Endothelial cell of umbilical vein (primary cell): ENCODE measurements around the gene HMGB3. TPM values are rescaled to one million over a fixed set of nuclear protein-coding genes. Genes with fewer than 3 reads are reported as not detected.

ENCODE experiments used
- BruUV-seq: library from RNA; stranded (reverse); fragments of 400-500 nt; replicated peaks from 2 replicates; lab custom pipeline; 2021; lab: Mats Ljungman, UMichigan
- CTCF ChIA-PET: fragments of 300-600, 350-600 bp; sonication (Branson Sonifier 250); formaldehyde crosslinking; loops from one replicate; lab custom pipeline; 2021; ENCODE audit warnings: antibody characterized with exemption, inconsistent platforms; lab: Charles Lee
- POLR2A ChIA-PET: fragments of 300-600, 350-600 bp; sonication (Branson Sonifier 250); formaldehyde crosslinking; loops from one replicate; lab custom pipeline; 2021; ENCODE audit warnings: antibody characterized with exemption, inconsistent platforms; lab: Charles Lee
- DNase-seq: peaks from one replicate; pipeline ENCODE4 v3.0.0-alpha.2; 2011; ENCODE audit warnings: low read depth, low spot score
- FAIRE-seq: peaks from 2 replicates; lab custom pipeline; 2011; peaks lifted over from hg19 to GRCh38; lab: Jason Lieb, UNC
- H2AFZ ChIP-seq: 2 replicates; pipeline ENCODE4 v1.6.0; 2012; ENCODE audit warnings: low read depth, low read length, control low read depth, inconsistent platforms
- H3K27ac ChIP-seq: 2 replicates; pipeline ENCODE4 v1.5.1; 2011; ENCODE audit warnings: low read depth, mild to moderate bottlenecking, control low read depth, low read length, moderate library complexity; ENCODE audit not compliant: insufficient read depth
- H3K27me3 ChIP-seq, 2 experiments: 2 replicates each; pipeline versions ENCODE4 v1.6.0 to v1.6.1; 2011; ENCODE audit warnings: low read length in 2 of 2, mixed read lengths in 1 of 2; ENCODE audit not compliant: control insufficient read depth in 2 of 2, insufficient read depth in 2 of 2
- H3K36me3 ChIP-seq, 2 experiments: 2 replicates in 1 of 2; 3 replicates in 1 of 2; pipeline ENCODE4 v1.5.1; 2011; ENCODE audit warnings: low read length in 2 of 2, mild to moderate bottlenecking in 1 of 2, moderate library complexity in 1 of 2; ENCODE audit not compliant: control insufficient read depth in 2 of 2, insufficient read depth in 2 of 2; ENCODE audit errors: extremely low read depth in 1 of 2
- H3K4me1 ChIP-seq: 3 replicates; pipeline ENCODE4 v1.5.1; 2011; ENCODE audit warnings: mild to moderate bottlenecking, low read length; ENCODE audit not compliant: control insufficient read depth, insufficient read depth; ENCODE audit errors: extremely low read depth
- H3K4me2 ChIP-seq: 2 replicates; pipeline ENCODE4 v1.6.1; 2011; ENCODE audit warnings: low read length, control low read depth, mixed read lengths; ENCODE audit not compliant: insufficient read depth
- H3K4me3 ChIP-seq, 3 experiments: fragments of 200-600 bp in 1 of 3; sonication (generic), shearing (Covaris generic) in 1 of 3; replicated peaks in 1 of 3; 2 replicates each; pipeline ENCODE4 v1.5.1; 2011 to 2016; ENCODE audit warnings: control low read depth in 3 of 3, low read length in 3 of 3, mild to moderate bottlenecking in 2 of 3, inconsistent platforms in 1 of 3, low read depth in 1 of 3, moderate library complexity in 1 of 3; ENCODE audit not compliant: insufficient read depth in 1 of 3
- H3K79me2 ChIP-seq: 2 replicates; pipeline ENCODE4 v1.6.0; 2012; ENCODE audit warnings: low read length, inconsistent platforms; ENCODE audit not compliant: control insufficient read depth, insufficient read depth
- H3K9ac ChIP-seq: replicated peaks from 2 replicates; pipeline ENCODE3; 2011; ENCODE audit warnings: low read length, control low read depth; ENCODE audit not compliant: insufficient read depth; ENCODE audit errors: extremely low read depth
- H3K9me1 ChIP-seq: replicated peaks from 3 replicates; pipeline ENCODE4 v1.6.0; 2011; ENCODE audit warnings: mild to moderate bottlenecking, low read length; ENCODE audit not compliant: control insufficient read depth, insufficient read depth; ENCODE audit errors: extremely low read depth
- H3K9me3 ChIP-seq: replicated peaks from 2 replicates; pipeline ENCODE4 v1.5.1; 2012; ENCODE audit warnings: low read length, inconsistent platforms; ENCODE audit not compliant: control insufficient read depth, insufficient read depth
- H4K20me1 ChIP-seq: replicated peaks from 2 replicates; pipeline ENCODE3; 2011; ENCODE audit warnings: mild to moderate bottlenecking, low read length; ENCODE audit not compliant: control insufficient read depth, insufficient read depth; ENCODE audit errors: extremely low read depth
- CTCF ChIP-seq, 2 donors: IDR thresholded peaks; 1 replicate in 1 of 2; 2 replicates in 1 of 2; pipeline ENCODE4 v1.5.1; 2011; ENCODE audit warnings: low read length in 2 of 2, mild to moderate bottlenecking in 2 of 2, moderate library complexity in 2 of 2, control low read depth in 1 of 2, inconsistent platforms in 1 of 2, low read depth in 1 of 2; ENCODE audit not compliant: insufficient read depth in 1 of 2; ENCODE audit errors: extremely low read depth in 1 of 2
- EZH2 ChIP-seq: IDR thresholded peaks from 2 replicates; pipeline ENCODE4 v1.6.1; 2012; ENCODE audit warnings: borderline replicate concordance, low read depth, mild to moderate bottlenecking, moderate library complexity, low read length, inconsistent platforms; ENCODE audit not compliant: severe bottlenecking
- FOS ChIP-seq: IDR thresholded peaks from 2 replicates; pipeline ENCODE4 v1.6.1; 2011; ENCODE audit warnings: mild to moderate bottlenecking, low read length, moderate library complexity, borderline replicate concordance; ENCODE audit not compliant: insufficient read depth
- GATA2 ChIP-seq: IDR thresholded peaks from 2 replicates; pipeline ENCODE4 v1.7.0; 2011; ENCODE audit warnings: low read depth, mild to moderate bottlenecking, moderate library complexity, mixed read lengths, low read length; ENCODE audit not compliant: insufficient read length, insufficient read depth
- JUN ChIP-seq: IDR thresholded peaks from 2 replicates; pipeline ENCODE4 v1.6.1; 2011; ENCODE audit warnings: borderline replicate concordance, low read depth; ENCODE audit not compliant: insufficient read length, insufficient read depth
- MAX ChIP-seq: IDR thresholded peaks from 2 replicates; pipeline ENCODE4 v1.6.1; 2011; ENCODE audit not compliant: insufficient read depth, insufficient read length
- MYC ChIP-seq: IDR thresholded peaks from one replicate; pipeline ENCODE4 v1.6.1; 2011; ENCODE audit warnings: mild to moderate bottlenecking, low read depth, low read length
- POLR2A ChIP-seq: IDR thresholded peaks from 2 replicates; pipeline ENCODE4 v1.6.1; 2012; ENCODE audit warnings: low read depth, mild to moderate bottlenecking, control low read depth, low read length
- POLR2AphosphoS5 ChIP-seq: IDR thresholded peaks from 2 replicates; pipeline ENCODE4 v1.6.1; 2012; ENCODE audit warnings: low read depth, mild to moderate bottlenecking, control low read depth, low read length, moderate library complexity; ENCODE audit not compliant: insufficient read depth
- dilution Hi-C: fragments of 300-500 bp; cut with MboI; formaldehyde crosslinking; loops from one replicate; pipeline ENCODE4 v1.15.0; 2019; ENCODE audit warnings: low sequenced_read_pairs; ENCODE audit not compliant: extremely low pct_ligation_motif_present
- intact Hi-C: fragments of 100-400 bp; cut with micrococcal nuclease; formaldehyde crosslinking; loops from one replicate; pipeline ENCODE4 v1.10.0; 2022
- polyA plus RNA-seq, 4 experiments: library from polyadenylated mRNA; depleted of rRNA in 3 of 4; stranded (reverse) in 3 of 4; unstranded in 1 of 4; fragments of >200 nt; gene quantifications; 2 replicates each; pipeline versions ENCODE4 v1.2.1 to v1.2.3, GENCODE V29; 2011 to 2012; ENCODE audit warnings: missing spikeins in 1 of 4
- total RNA-seq: library from RNA; stranded (reverse); gene quantifications from 2 replicates; pipeline ENCODE4 v1.2.3, GENCODE V29; 2021

Gene HMGB3
- total and polyA plus RNA-seq, 2 donors (not counting 3 experiments of a cell fraction or from before 2014, with no cell fraction given) = 13.7 to 124 TPM

DNA sequence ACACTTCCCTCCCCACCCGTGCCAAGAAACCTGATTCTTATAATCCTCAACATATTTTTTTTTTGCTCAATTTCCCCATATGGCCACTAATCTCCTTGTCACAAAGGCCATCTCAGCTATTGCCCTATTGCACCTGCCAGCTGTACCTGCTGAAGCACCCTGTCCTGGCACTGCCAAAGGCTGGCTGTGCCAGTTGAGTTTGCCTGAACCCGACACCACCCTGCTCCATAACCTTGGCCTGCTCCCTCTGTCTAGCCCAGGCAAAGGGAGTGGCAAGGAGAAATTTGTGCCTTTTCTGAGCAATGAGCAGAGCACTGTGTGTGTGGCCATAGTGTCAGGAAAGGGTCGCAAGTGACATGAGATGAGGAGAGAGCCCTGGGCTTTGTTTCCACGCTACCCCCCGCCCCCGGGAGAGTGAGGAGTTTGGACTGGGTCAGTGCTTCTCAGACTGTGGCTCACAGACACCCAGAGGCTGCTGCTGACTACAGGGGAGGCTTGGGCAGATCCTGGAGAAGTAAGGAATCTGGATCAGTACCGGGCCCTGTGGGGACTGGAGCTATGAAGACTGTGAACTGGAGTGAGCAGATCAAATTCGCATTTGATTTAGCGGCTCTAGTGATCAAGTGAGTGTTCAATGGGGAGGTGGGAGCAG lies 42.2 kb upstream of the HMGB3 start:
- no peaks in the 10 kb centered on the region for H4K20me1 ChIP-seq
- H3K4me2 ChIP-seq = no peak overlapping the region
- H3K79me2 ChIP-seq = no peaks in the 10 kb centered on the region
- H3K4me1 ChIP-seq = no peaks in the 10 kb centered on the region
- no peaks in the 10 kb centered on the region for H3K9me3 ChIP-seq
- FAIRE-seq = no peak
- intact Hi-C loops = no loop called here
- no peak for TF ChIP-seq JUN
- TF ChIP-seq FOS = no peak
- no peak for TF ChIP-seq EZH2
- TF ChIP-seq GATA2 = no peak
- TF ChIP-seq MAX = no peak
- TF ChIP-seq POLR2AphosphoS5 = no peak
- TF ChIP-seq CTCF (IDR thresholded peaks at IDR 0.05; ENCODE audit: extremely low read depth in 1 of 2, insufficient read depth in 1 of 2, low read depth in 1 of 2, low read length in 2 of 2) = no peak
- TF ChIP-seq POLR2A = no peak
- no peak for TF ChIP-seq MYC
- H3K27ac ChIP-seq = no peak overlapping the region
- no peaks in the 10 kb centered on the region for H3K9me1 ChIP-seq
- ChIA-PET CTCF (no interaction called here), POLR2A (no interaction called here)
- H2AFZ ChIP-seq = no peak overlapping the region
- no TSS peak for BruUV-seq
- no peaks in the 10 kb centered on the region for H3K36me3 ChIP-seq
- no peak overlapping the region for H3K9ac ChIP-seq
- H3K4me3 ChIP-seq = no peak overlapping the region
- DNase-seq = no peak
- dilution Hi-C loops = no loop called here
- no peaks in the 10 kb centered on the region for H3K27me3 ChIP-seq
